ENCODE data around the gene SLCO1B1.

SLCO1B1 gene

GRCh38 chr12:21220266-21220665 is 89.3 kb downstream of the SLCO1B1 start:
- H3K27me3 ChIP-seq (replicated peaks in 2 of 5; ENCODE audit: control insufficient read depth in 4 of 5, insufficient read depth in 5 of 5, low read length in 4 of 5), result no peaks in the 10 kb centered on the region
- no peaks in the 10 kb centered on the region for H3K4me1 ChIP-seq (ENCODE audit: control extremely low read depth in 1 of 4, control insufficient read depth in 4 of 4, insufficient read depth in 4 of 4, low read length in 3 of 4)
- no peak for DNase-seq
- no peaks in the 10 kb centered on the region for H3K36me3 ChIP-seq (ENCODE audit: control insufficient read depth in 4 of 4, insufficient read depth in 4 of 4, low read length in 3 of 4)
- H3K4me3 ChIP-seq (ENCODE audit: control insufficient read depth in 1 of 7, extremely low read depth in 1 of 7, insufficient read depth in 4 of 7, low read depth in 2 of 7, low read length in 6 of 7), result no peak overlapping the region
- H3K9me3 ChIP-seq (ENCODE audit: control extremely low read depth in 1 of 5, control insufficient read depth in 4 of 5, insufficient read depth in 2 of 5, low read depth in 1 of 5, low read length in 4 of 5), result peaks cover 0 to 1% (median 0%) of the 10 kb centered on the region in 5 experiments
- WGBS (ENCODE audit: insufficient coverage), result 83% methylated on average over 1 of the region's 3 CpGs
- POLR2A ChIA-PET, result no interaction called here
- H3K27ac ChIP-seq (ENCODE audit: insufficient read depth in 1 of 2, low read depth in 1 of 2, low read length in 2 of 2, poor library complexity in 1 of 2, severe bottlenecking in 2 of 2), result no peak overlapping the region
- CTCF ChIA-PET, result no interaction called here

DNA sequence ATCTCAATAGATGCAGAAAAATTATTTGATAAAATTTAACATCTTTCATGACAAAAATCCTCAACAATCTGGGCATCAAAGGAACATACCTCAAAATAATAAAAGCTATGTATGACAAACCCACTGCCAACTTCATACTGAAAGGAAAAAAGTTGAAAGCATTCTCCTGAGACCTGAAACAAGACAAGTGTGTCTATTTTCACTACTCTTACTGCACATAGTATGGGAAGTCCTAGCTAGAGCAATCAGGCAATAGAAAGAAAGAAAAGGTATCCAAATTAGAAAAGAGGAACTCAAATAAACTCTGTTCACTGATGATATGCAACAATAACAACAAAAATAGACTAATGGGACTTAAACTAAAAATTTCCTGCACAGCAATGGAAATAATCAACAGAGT is 90.1 kb downstream of the SLCO1B1 start:
- no peaks in the 10 kb centered on the region for H3K27me3 ChIP-seq (replicated peaks in 2 of 5; ENCODE audit: control insufficient read depth in 4 of 5, insufficient read depth in 5 of 5, low read length in 4 of 5)
- H3K4me1 ChIP-seq (ENCODE audit: control extremely low read depth in 1 of 4, control insufficient read depth in 4 of 4, insufficient read depth in 4 of 4, low read length in 3 of 4), result no peaks in the 10 kb centered on the region
- H3K36me3 ChIP-seq (ENCODE audit: control insufficient read depth in 4 of 4, insufficient read depth in 4 of 4, low read length in 3 of 4), result no peaks in the 10 kb centered on the region
- H3K27ac ChIP-seq (ENCODE audit: insufficient read depth in 1 of 2, low read depth in 1 of 2, low read length in 2 of 2, poor library complexity in 1 of 2, severe bottlenecking in 2 of 2), result no peak overlapping the region
- no peak overlapping the region for H3K4me3 ChIP-seq (ENCODE audit: control insufficient read depth in 1 of 7, extremely low read depth in 1 of 7, insufficient read depth in 4 of 7, low read depth in 2 of 7, low read length in 6 of 7)
- POLR2A ChIA-PET, result no interaction called here
- CTCF ChIA-PET, result no interaction called here
- no peaks in the 10 kb centered on the region for H3K9me3 ChIP-seq (ENCODE audit: control extremely low read depth in 1 of 5, control insufficient read depth in 4 of 5, insufficient read depth in 2 of 5, low read depth in 1 of 5, low read length in 4 of 5)
- no peak for DNase-seq

- no peaks in the 10 kb centered on the region for H3K4me1 ChIP-seq (ENCODE audit: control extremely low read depth in 1 of 4, control insufficient read depth in 4 of 4, insufficient read depth in 4 of 4, low read length in 3 of 4)
- H3K27me3 ChIP-seq (replicated peaks in 2 of 5; ENCODE audit: control insufficient read depth in 4 of 5, insufficient read depth in 5 of 5, low read length in 4 of 5), result no peaks in the 10 kb centered on the region
- no peak overlapping the region for H3K4me3 ChIP-seq (ENCODE audit: control insufficient read depth in 1 of 7, extremely low read depth in 1 of 7, insufficient read depth in 4 of 7, low read depth in 2 of 7, low read length in 6 of 7)
- POLR2A ChIA-PET, result no interaction called here
- H3K27ac ChIP-seq (ENCODE audit: insufficient read depth in 1 of 2, low read depth in 1 of 2, low read length in 2 of 2, poor library complexity in 1 of 2, severe bottlenecking in 2 of 2), result no peak overlapping the region
- CTCF ChIA-PET, result no interaction called here
- H3K36me3 ChIP-seq (ENCODE audit: control insufficient read depth in 4 of 4, insufficient read depth in 4 of 4, low read length in 3 of 4), result no peaks in the 10 kb centered on the region
- DNase-seq, result peak in 1 of 3 donors; percentile 8
- no peaks in the 10 kb centered on the region for H3K9me3 ChIP-seq (ENCODE audit: control extremely low read depth in 1 of 5, control insufficient read depth in 4 of 5, insufficient read depth in 2 of 5, low read depth in 1 of 5, low read length in 4 of 5)
Observed at GRCh38 chr12:21221778-21222177, 90.8 kb downstream of the SLCO1B1 start.

- Histone ChIP-seq H3K4me3 (ENCODE audit: control insufficient read depth in 1 of 7, extremely low read depth in 1 of 7, insufficient read depth in 4 of 7, low read depth in 2 of 7, low read length in 6 of 7) (no peak overlapping the region), H3K9me3 (ENCODE audit: control extremely low read depth in 1 of 5, control insufficient read depth in 4 of 5, insufficient read depth in 2 of 5, low read depth in 1 of 5, low read length in 4 of 5) (no peaks in the 10 kb centered on the region), H3K36me3 (ENCODE audit: control insufficient read depth in 4 of 4, insufficient read depth in 4 of 4, low read length in 3 of 4) (no peaks in the 10 kb centered on the region), H3K27ac (ENCODE audit: insufficient read depth in 1 of 2, low read depth in 1 of 2, low read length in 2 of 2, poor library complexity in 1 of 2, severe bottlenecking in 2 of 2) (no peak overlapping the region), H3K27me3 (replicated peaks in 2 of 5; ENCODE audit: control insufficient read depth in 4 of 5, insufficient read depth in 5 of 5, low read length in 4 of 5) (no peaks in the 10 kb centered on the region), H3K4me1 (ENCODE audit: control extremely low read depth in 1 of 4, control insufficient read depth in 4 of 4, insufficient read depth in 4 of 4, low read length in 3 of 4) (no peaks in the 10 kb centered on the region)
- POLR2A ChIA-PET, result no interaction called here
- CTCF ChIA-PET, result no interaction called here
- no peak for DNase-seq
Observed at GRCh38 chr12:21223930-21224329, 92.9 kb downstream of the SLCO1B1 start.

DNA sequence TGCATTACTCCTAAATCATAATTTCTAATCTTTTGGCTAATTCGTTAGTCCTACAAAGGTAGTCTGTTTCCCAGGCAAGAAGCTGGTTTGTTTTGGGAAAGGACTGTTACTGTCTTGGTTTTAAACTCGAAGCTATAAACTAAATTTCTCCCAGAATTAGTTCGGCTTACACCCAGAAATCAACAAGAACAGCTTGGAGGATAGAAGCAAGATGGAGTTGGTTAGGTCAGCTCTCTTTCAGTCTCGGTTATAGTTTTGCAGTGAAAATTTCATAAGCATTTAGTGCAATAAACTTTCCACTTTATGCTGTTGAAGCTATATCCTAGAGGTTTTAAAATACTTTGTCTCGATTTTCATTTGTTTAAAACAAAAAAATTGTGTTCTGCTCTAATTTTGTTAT is 103.4 kb downstream of the SLCO1B1 start:
- Histone ChIP-seq H3K9me3 (ENCODE audit: control extremely low read depth in 1 of 5, control insufficient read depth in 4 of 5, insufficient read depth in 2 of 5, low read depth in 1 of 5, low read length in 4 of 5) (peaks cover 0 to 3% (median 0%) of the 10 kb centered on the region in 5 experiments), H3K4me3 (ENCODE audit: control insufficient read depth in 1 of 7, extremely low read depth in 1 of 7, insufficient read depth in 4 of 7, low read depth in 2 of 7, low read length in 6 of 7) (no peak overlapping the region), H3K27ac (ENCODE audit: insufficient read depth in 1 of 2, low read depth in 1 of 2, low read length in 2 of 2, poor library complexity in 1 of 2, severe bottlenecking in 2 of 2) (no peak overlapping the region), H3K27me3 (replicated peaks in 2 of 5; ENCODE audit: control insufficient read depth in 4 of 5, insufficient read depth in 5 of 5, low read length in 4 of 5) (no peaks in the 10 kb centered on the region), H3K36me3 (ENCODE audit: control insufficient read depth in 4 of 4, insufficient read depth in 4 of 4, low read length in 3 of 4) (no peaks in the 10 kb centered on the region), H3K4me1 (ENCODE audit: control extremely low read depth in 1 of 4, control insufficient read depth in 4 of 4, insufficient read depth in 4 of 4, low read length in 3 of 4) (no peaks in the 10 kb centered on the region)
- ChIA-PET CTCF (no interaction called here), POLR2A (no interaction called here)
- no peak for DNase-seq
- WGBS (ENCODE audit: insufficient coverage), result no CpG with 5 or more reads among the region's 5 CpGs

GRCh38 chr12:21239866-21240265 is 108.9 kb downstream of the SLCO1B1 start:
- POLR2A ChIA-PET, result no interaction called here
- CTCF ChIA-PET, result interaction anchor here (1.1 kb wide), 1 partner anchor 9 kb away, joined by 5 read pairs; no protein-coding TSS in a partner anchor
- 95% methylated on average over 3 of the region's 4 CpGs for WGBS (ENCODE audit: insufficient coverage)

DNA sequence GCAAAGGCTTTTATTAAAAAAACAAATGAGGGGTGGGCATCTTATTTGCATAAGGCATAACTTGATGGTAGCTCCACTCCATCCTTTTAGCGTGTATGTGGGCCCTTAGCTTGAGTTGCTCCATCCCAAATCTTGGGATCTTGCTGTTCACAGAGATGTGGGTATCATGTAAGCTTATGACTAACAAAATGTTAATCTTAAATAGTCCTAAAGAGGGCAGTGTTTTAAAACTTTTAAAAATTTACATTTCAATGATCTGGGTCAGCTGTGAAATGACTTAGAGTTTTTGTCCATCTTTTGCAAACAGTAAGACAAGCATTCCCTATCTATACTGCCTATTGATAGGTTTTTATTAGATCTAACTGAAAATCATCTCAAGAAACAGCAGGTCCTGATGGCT is 117.7 kb downstream of the SLCO1B1 start:
- Histone ChIP-seq H3K4me3 (ENCODE audit: control insufficient read depth in 1 of 7, extremely low read depth in 1 of 7, insufficient read depth in 4 of 7, low read depth in 2 of 7, low read length in 6 of 7) (no peak overlapping the region), H3K9me3 (ENCODE audit: control extremely low read depth in 1 of 5, control insufficient read depth in 4 of 5, insufficient read depth in 2 of 5, low read depth in 1 of 5, low read length in 4 of 5) (no peaks in the 10 kb centered on the region), H3K4me1 (ENCODE audit: control extremely low read depth in 1 of 4, control insufficient read depth in 4 of 4, insufficient read depth in 4 of 4, low read length in 3 of 4) (no peaks in the 10 kb centered on the region), H3K27me3 (replicated peaks in 2 of 5; ENCODE audit: control insufficient read depth in 4 of 5, insufficient read depth in 5 of 5, low read length in 4 of 5) (peaks cover 0 to 2% (median 0%) of the 10 kb centered on the region in 5 experiments), H3K36me3 (ENCODE audit: control insufficient read depth in 4 of 4, insufficient read depth in 4 of 4, low read length in 3 of 4) (no peaks in the 10 kb centered on the region), H3K27ac (ENCODE audit: insufficient read depth in 1 of 2, low read depth in 1 of 2, low read length in 2 of 2, poor library complexity in 1 of 2, severe bottlenecking in 2 of 2) (no peak overlapping the region)
- DNase-seq, result peak; percentile 2 to 7 (median 5)
- ChIA-PET CTCF (interaction anchor here (1.1 to 1.3 kb wide), 2 partner anchors 9 to 203 kb away, joined by 3 to 5 read pairs; no protein-coding TSS in a partner anchor), POLR2A (no interaction called here)
- 100% methylated on average over 1 of the region's 1 CpG for WGBS (ENCODE audit: insufficient coverage)

More at GRCh38 chr12:21239866-21240265, 108.9 kb downstream of the SLCO1B1 start:
- H3K9me3 ChIP-seq (ENCODE audit: control extremely low read depth in 1 of 5, control insufficient read depth in 4 of 5, insufficient read depth in 2 of 5, low read depth in 1 of 5, low read length in 4 of 5), result peaks cover 0 to 3% (median 0%) of the 10 kb centered on the region in 5 experiments
- H3K4me3 ChIP-seq (ENCODE audit: control insufficient read depth in 1 of 7, extremely low read depth in 1 of 7, insufficient read depth in 4 of 7, low read depth in 2 of 7, low read length in 6 of 7), result no peak overlapping the region
- DNase-seq, result no peak
- no peaks in the 10 kb centered on the region for H3K27me3 ChIP-seq (replicated peaks in 2 of 5; ENCODE audit: control insufficient read depth in 4 of 5, insufficient read depth in 5 of 5, low read length in 4 of 5)
- no peaks in the 10 kb centered on the region for H3K36me3 ChIP-seq (ENCODE audit: control insufficient read depth in 4 of 4, insufficient read depth in 4 of 4, low read length in 3 of 4)
- no peak overlapping the region for H3K27ac ChIP-seq (ENCODE audit: insufficient read depth in 1 of 2, low read depth in 1 of 2, low read length in 2 of 2, poor library complexity in 1 of 2, severe bottlenecking in 2 of 2)
- no peaks in the 10 kb centered on the region for H3K4me1 ChIP-seq (ENCODE audit: control extremely low read depth in 1 of 4, control insufficient read depth in 4 of 4, insufficient read depth in 4 of 4, low read length in 3 of 4)
